ENCODE data around the gene APRT.

GRCh38 chr16:88809068-88809675 lies 2.6 kb downstream of the APRT start:
- TF ChIP-seq CHD1 (IDR thresholded peaks at IDR 0.05; ENCODE audit: low read depth, low read length) (no peak), MAZ (IDR thresholded peaks at IDR 0.05; ENCODE audit: borderline replicate concordance, low read depth, low read length) (no peak), CTCF (conservative IDR thresholded peaks at IDR 0.05; ENCODE audit: low read depth, low read length) (no peak), MAFK (IDR thresholded peaks at IDR 0.05; ENCODE audit: low read depth, low read length) (no peak), RAD21 (IDR thresholded peaks at IDR 0.05; ENCODE audit: low read length) (no peak), POLR2A (IDR thresholded peaks at IDR 0.05; ENCODE audit: low read depth, low read length) (no peak), CEBPB (IDR thresholded peaks at IDR 0.05; ENCODE audit: low read depth, low read length) (no peak), SMC3 (IDR thresholded peaks at IDR 0.05; ENCODE audit: low read depth, low read length) (no peak), RFX5 (IDR thresholded peaks at IDR 0.05; ENCODE audit: low read depth, low read length) (no peak), BHLHE40 (IDR thresholded peaks at IDR 0.05; ENCODE audit: low read depth, low read length) (no peak), MXI1 (IDR thresholded peaks at IDR 0.05; ENCODE audit: borderline replicate concordance, low read depth, low read length) (no peak), USF2 (IDR thresholded peaks at IDR 0.05; ENCODE audit: low read depth, low read length) (no peak), FOS (IDR thresholded peaks at IDR 0.05; ENCODE audit: low read depth, low read length) (no peak)

Data from IMR-90 (cell line).